ENCODE data around the gene LILRB2. TPM values are rescaled to one million over a fixed set of nuclear protein-coding genes. Genes with fewer than 3 reads are reported as not detected.
"Not testable (repeated sequence)": the region's sequence is repeated elsewhere in the genome, so short reads cannot be mapped to it uniquely, and the experiment has no call there.

LILRB2 gene
- polyA plus RNA-seq, 4 donors: 0.88 to 1.8 (median 1.5) TPM

DNA sequence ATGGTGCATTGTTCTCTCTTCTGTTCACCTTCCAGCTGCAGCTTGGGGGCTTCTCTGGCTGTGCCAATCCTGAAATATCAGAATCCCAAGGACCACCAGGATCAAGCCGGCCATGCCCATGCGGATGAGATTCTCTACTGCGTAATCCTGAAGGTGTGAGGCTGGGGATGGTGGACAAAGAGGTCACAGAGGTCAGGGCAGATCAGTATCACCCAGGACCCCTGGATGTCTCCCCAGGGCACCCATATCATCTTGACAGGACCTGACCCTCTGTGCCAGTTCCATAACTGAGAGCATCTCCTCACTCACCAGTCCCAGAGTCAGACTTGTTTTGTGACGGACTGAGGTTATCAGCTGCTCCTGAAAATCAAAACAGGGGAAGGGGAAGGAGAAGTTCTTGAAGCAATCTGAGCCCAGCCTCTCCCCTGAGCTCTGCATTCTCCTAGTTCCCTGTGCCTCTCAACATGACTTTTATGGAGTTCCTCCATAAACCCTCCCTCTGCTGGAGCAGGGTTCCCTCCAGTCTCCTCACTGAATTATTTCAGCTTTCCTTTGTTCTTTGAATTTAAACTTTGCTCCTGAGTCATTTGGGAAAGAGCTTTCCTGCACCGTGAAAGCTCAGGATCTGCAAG, 26.6 kb upstream of the LILRB2 start:
- no peak for DNase-seq (ENCODE audit: low read depth in 4 of 4, low spot score in 2 of 4)

- DNase-seq (ENCODE audit: low read depth in 4 of 4, low spot score in 2 of 4): no peak
Measured at GRCh38 chr19:54305141-54305540, 24.2 kb upstream of the LILRB2 start.

- DNase-seq (ENCODE audit: low read depth in 4 of 4, low spot score in 2 of 4): no peak
Measured at GRCh38 chr19:54302257-54302656, 21.3 kb upstream of the LILRB2 start.

DNA sequence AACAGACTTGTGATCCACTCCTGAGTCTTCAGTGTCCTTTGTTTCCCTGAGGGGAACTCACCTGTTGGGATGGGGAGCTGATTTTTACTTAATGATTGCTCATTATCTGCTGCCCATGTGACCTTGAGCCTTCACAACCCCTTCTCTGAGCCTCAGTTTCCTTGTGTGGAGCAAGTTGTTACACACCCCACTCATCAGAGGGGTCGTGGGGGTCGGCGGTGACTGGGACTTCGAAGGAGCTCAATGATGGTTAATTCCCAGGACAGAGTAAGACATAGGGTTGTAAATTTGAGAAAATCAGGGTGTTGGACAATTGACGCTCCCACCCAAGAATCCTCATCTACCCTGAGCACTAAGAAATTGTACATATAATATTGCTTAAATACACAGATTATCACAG, 18.6 kb upstream of the LILRB2 start:
- DNase-seq (ENCODE audit: low read depth in 4 of 4, low spot score in 2 of 4): no peak

DNA sequence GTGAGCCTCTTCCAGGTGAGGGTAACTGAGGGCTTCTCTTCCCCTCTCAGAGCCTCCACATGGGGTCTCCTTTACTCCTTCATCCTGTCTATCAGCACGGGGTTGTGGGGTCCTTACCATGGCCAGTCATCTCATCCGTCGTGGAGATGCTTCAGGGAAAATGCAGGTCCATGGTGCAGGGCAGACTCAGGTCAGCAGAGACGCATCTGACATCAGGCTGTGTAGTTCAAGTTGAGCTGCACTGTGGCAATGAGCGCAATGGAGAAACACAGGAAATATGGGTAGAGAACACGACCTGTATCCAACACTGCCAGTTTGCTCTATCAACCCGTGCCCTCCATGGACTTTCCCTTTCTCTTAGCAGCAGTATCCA, 18.2 kb upstream of the LILRB2 start:
- no peak for DNase-seq (ENCODE audit: low read depth in 4 of 4, low spot score in 2 of 4)

- DNase-seq (ENCODE audit: low read depth in 4 of 4, low spot score in 2 of 4): no peak
Measured at GRCh38 chr19:54298357-54299125, 17.6 kb upstream of the LILRB2 start.

DNA sequence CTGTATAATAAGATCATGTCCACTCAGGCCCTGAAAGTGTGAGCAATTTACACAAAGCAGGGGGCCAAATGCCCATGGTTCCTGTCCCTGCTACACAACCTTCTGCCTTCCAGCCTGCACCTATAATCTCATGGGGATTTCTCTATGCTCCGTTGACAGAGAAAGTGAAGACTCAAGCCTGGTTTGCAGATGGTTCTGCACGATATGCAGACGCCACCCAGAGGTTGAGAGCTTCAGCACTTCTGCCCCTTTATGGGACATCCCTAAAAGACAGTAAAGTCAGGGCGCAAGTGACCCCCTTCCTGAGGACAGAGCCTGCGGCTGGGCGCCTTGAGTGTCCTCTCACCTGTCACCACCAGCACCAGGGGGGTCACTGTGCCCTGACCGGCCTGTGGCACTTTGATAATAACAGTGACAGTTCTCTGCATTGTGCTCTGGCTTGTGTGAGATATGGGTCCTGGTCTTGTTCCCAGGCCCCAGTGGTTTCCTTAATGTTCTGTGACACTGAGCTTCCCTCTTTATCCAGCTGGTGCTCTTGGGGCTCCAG, 16.9 kb upstream of the LILRB2 start:
- DNase-seq (ENCODE audit: low read depth in 4 of 4, low spot score in 2 of 4): no peak

GRCh38 chr19:54294539-54294938, 13.6 kb upstream of the LILRB2 start:
- DNase-seq (ENCODE audit: low read depth in 4 of 4, low spot score in 2 of 4): no peak

GRCh38 chr19:54289160-54289559, 8.2 kb upstream of the LILRB2 start:
- DNase-seq (ENCODE audit: low read depth in 4 of 4, low spot score in 2 of 4): not testable (repeated sequence)

- no peak for DNase-seq (ENCODE audit: low read depth in 4 of 4, low spot score in 2 of 4)
Measured at GRCh38 chr19:54287456-54287855, 6.5 kb upstream of the LILRB2 start.

GRCh38 chr19:54286283-54286682, 5.4 kb upstream of the LILRB2 start:
- DNase-seq (ENCODE audit: low read depth in 4 of 4, low spot score in 2 of 4): not testable (repeated sequence)

- DNase-seq (ENCODE audit: low read depth in 4 of 4, low spot score in 2 of 4): not testable (repeated sequence)
Measured at GRCh38 chr19:54285427-54286056, 4.6 kb upstream of the LILRB2 start.

- no peak for DNase-seq (ENCODE audit: low read depth in 4 of 4, low spot score in 2 of 4)
Measured at GRCh38 chr19:54282686-54283470, 2.0 kb upstream of the LILRB2 start.

GRCh38 chr19:54281729-54282075, 792 bp upstream of the LILRB2 start:
- DNase-seq (ENCODE audit: low read depth in 4 of 4, low spot score in 2 of 4): not testable (repeated sequence)

DNA sequence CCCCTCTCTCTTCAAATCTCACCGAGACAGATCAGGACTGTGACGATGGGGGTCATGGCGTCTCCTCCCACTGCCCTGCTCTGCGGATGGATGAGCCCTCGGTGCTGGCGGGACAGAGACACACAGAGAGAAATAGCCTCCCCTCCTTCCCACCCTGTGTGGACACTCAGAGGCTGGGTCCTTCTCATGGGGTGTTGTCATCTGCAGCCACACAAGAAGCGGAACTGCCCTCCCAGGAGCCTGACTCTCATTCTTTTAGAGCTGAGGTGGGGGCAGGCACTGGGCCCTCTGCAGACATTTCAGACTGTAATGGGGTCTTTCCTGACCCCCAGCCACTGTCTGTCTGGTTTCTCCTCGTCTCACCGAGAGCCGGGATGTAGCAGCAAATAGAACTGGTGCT, 469 bp downstream of the LILRB2 start:
- not testable (repeated sequence) for DNase-seq (ENCODE audit: low read depth in 4 of 4, low spot score in 2 of 4)

DNA sequence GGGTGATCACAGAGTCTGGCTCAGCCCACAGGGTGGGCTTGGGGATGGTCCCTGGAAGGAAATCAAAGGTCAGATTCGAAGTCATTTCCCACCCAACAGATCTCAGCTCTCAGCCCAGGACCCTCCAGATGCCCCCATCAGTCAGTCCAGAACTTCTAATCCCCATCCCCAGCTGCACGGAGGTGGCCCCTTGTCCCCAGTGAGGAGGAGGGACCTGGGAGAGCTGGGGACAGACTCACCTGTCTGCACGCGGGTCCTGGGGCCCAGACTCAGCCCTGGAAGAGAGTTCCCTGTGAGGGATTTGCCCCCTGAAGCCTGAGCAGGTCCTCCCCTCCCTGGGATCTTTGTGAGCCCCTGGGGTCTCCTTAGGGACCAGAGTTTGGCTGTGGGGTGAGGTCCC, 885 bp downstream of the LILRB2 start:
- DNase-seq (ENCODE audit: low read depth in 4 of 4, low spot score in 2 of 4): not testable (repeated sequence)

DNA sequence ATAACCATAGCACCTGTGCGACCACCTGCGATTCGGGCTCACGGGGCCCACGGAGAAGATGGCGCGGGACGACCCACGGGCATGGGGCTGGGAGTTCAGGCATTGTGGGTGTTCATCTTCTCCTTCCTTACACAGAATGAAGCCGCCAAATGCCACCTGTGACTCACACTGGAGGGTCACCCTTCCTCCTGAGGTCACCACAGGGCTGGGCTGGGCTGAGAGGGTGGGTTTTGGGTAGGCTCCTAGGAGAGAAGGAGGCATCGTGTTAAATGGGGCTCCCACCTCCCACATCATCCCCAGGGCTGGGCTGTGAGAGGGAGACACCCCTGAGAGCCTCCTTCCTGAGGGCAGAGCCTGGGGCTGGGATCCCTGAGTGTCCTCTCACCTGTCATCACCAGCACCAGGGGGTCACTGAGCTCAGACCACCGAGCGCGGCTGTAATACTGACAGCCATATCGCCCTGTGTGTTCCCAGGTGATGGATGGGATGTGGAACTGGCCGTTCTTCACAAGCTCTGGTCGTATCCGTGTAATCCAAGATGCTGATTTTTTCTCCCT, 1.4 kb downstream of the LILRB2 start:
- no peak for DNase-seq (ENCODE audit: low read depth in 4 of 4, low spot score in 2 of 4)

- DNase-seq (ENCODE audit: low read depth in 4 of 4, low spot score in 2 of 4): not testable (repeated sequence)
Measured at GRCh38 chr19:54278571-54279195, 2.2 kb downstream of the LILRB2 start.

GRCh38 chr19:54278056-54278455, 2.9 kb downstream of the LILRB2 start:
- not testable (repeated sequence) for DNase-seq (ENCODE audit: low read depth in 4 of 4, low spot score in 2 of 4)

- not testable (repeated sequence) for DNase-seq (ENCODE audit: low read depth in 4 of 4, low spot score in 2 of 4)
Measured at GRCh38 chr19:54277111-54277615, 3.7 kb downstream of the LILRB2 start.

Data from left renal cortex interstitium (tissue), 4 donors.